Renal cortical epithelial cell (primary cell): ENCODE measurements around the gene NAT14. TPM values are rescaled to one million over a fixed set of nuclear protein-coding genes. Genes with fewer than 3 reads are reported as not detected.

ENCODE experiments used
- DNase-seq: peaks from one replicate; pipeline ENCODE4 v3.0.0-alpha.2; 2011; ENCODE audit warnings: low read depth
- total RNA-seq: library from RNA; depleted of rRNA; stranded (reverse); fragments of >200 nt; gene quantifications from 2 replicates; pipeline ENCODE4 v1.2.3, GENCODE V29; 2014

NAT14 gene
- total RNA-seq, 1 donor from 2014 or later, result 39.4 TPM

GRCh38 chr19:55536366-55536765, 51.4 kb downstream of the NAT14 start:
- DNase-seq, result no peak

Other genes starting within 250 kb of the NAT14 start
- gene PPP6R1, start 226.2 kb upstream of the NAT14 start, total RNA-seq, result 22.1 and 74.3 TPM in 2 replicates
- gene HSPBP1, start 205.1 kb upstream of the NAT14 start, total RNA-seq, result 38.6 and 46.9 TPM in 2 replicates
- gene BRSK1, start 201.2 kb upstream of the NAT14 start, total RNA-seq, result 0.52 and 4.5 TPM in 2 replicates
- not detected in 2 replicates for gene TMEM150B, start 159.8 kb upstream of the NAT14 start, total RNA-seq
- 4.9 and 10.4 TPM in 2 replicates for gene KMT5C, start 145.3 kb upstream of the NAT14 start, total RNA-seq
- gene COX6B2, start 130.5 kb upstream of the NAT14 start, total RNA-seq, result 0.25 TPM in 1 of 2 replicates, not detected in the other
- gene GARIN5B, start 121.9 kb upstream of the NAT14 start, total RNA-seq, result not detected in 2 replicates
- gene IL11, start 114.7 kb upstream of the NAT14 start, total RNA-seq, result 3.7 and 38.4 TPM in 2 replicates
- gene TMEM190, start 108.4 kb upstream of the NAT14 start, total RNA-seq, result not detected in 2 replicates
- 3.4 and 13.7 TPM in 2 replicates for gene TMEM238, start 100.9 kb upstream of the NAT14 start, total RNA-seq
- 177 and 303 TPM in 2 replicates for gene RPL28, start 99.3 kb upstream of the NAT14 start, total RNA-seq
- gene UBE2S, start 77.4 kb upstream of the NAT14 start, total RNA-seq, result 13.6 and 45.3 TPM in 2 replicates
- gene SHISA7, start 41.9 kb upstream of the NAT14 start, total RNA-seq, result not detected in 2 replicates
- 64.3 and 69.8 TPM in 2 replicates for gene ISOC2, start 23.5 kb upstream of the NAT14 start, total RNA-seq
- gene C19orf85, start 20.4 kb upstream of the NAT14 start, total RNA-seq, result not detected in 2 replicates
- 3.5 and 6.0 TPM in 2 replicates for gene ZNF628, start 8.6 kb upstream of the NAT14 start, total RNA-seq
- 5.0 and 69.4 TPM in 2 replicates for gene SSC5D, start 3.2 kb downstream of the NAT14 start, total RNA-seq
- gene SBK2, start 51.9 kb downstream of the NAT14 start, total RNA-seq, result 2.1 TPM in 1 of 2 replicates, not detected in the other
- gene SBK3, start 60.4 kb downstream of the NAT14 start, total RNA-seq, result not detected in 2 replicates
- gene ZNF579, start 95.7 kb downstream of the NAT14 start, total RNA-seq, result 3.1 and 12.4 TPM in 2 replicates
- gene FIZ1, start 114.3 kb downstream of the NAT14 start, total RNA-seq, result 4.2 and 7.4 TPM in 2 replicates
- gene ZNF524, start 115.1 kb downstream of the NAT14 start, total RNA-seq, result 8.3 and 9.3 TPM in 2 replicates
- 1.0 and 5.8 TPM in 2 replicates for gene ZNF865, start 120.5 kb downstream of the NAT14 start, total RNA-seq
- 3.5 and 7.0 TPM in 2 replicates for gene ZNF784, start 139.4 kb downstream of the NAT14 start, total RNA-seq
- gene ZNF580, start 155.8 kb downstream of the NAT14 start, total RNA-seq, result 0.52 and 5.8 TPM in 2 replicates
- 17.3 and 22.1 TPM in 2 replicates for gene ZNF581, start 158.5 kb downstream of the NAT14 start, total RNA-seq
- 3.0 and 13.4 TPM in 2 replicates for gene CCDC106, start 163.0 kb downstream of the NAT14 start, total RNA-seq
- gene U2AF2, start 169.8 kb downstream of the NAT14 start, total RNA-seq, result 69.6 and 140 TPM in 2 replicates
- 42.4 and 248 TPM in 2 replicates for gene EPN1, start 190.0 kb downstream of the NAT14 start, total RNA-seq